Measurements from ENCODE around the gene CD200. TPM values are rescaled to one million over a fixed set of nuclear protein-coding genes. Genes with fewer than 3 reads are reported as not detected.
A peak's percentile ranks its signal among the peaks of the same experiment; 100 is the strongest.

Gene CD200
- total RNA-seq, 1 experiment from 2014 or later = 46.8 TPM

DNA sequence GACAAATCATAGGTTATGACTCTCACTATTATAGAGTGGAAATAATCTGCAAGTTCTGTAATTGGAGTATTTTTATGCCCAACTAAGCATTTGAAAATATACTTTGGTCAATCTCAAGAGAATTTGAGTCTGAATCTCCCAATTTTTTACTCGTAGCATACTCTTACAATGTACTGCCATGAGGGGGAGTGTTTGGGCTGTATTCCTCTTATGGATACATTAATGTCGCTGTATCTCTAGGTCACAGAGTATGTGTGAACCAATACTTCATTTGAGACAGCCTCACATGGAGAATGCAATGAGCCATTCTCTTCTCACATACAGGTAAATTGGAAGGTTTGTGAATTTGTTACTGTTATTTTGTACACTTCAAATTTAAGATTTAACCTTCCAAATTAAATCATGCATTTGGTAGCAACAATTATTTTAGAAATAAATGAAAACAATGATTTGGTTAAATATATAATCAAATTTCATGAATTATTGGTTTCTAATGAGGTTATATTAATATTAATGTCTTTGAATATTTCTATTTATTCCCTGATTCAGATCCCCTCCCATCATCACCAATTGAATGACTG lies 5.5 kb upstream of the CD200 start:
- ChIA-PET CTCF (interaction anchor here (0.7 to 1.3 kb wide), 5 partner anchors 34 to 216 kb away, joined by 3 to 11 read pairs (median 5); partner anchors contain the start of gene SLC9C1), POLR2A (no interaction called here)
- Mint-ChIP-seq H3K9me3 (no peaks in the 10 kb centered on the region), H3K4me1 (peaks cover 30% of the 10 kb centered on the region), H3K4me3 (no peak overlapping the region), H3K27ac (no peak overlapping the region), H3K36me3 (no peaks in the 10 kb centered on the region), H3K27me3 (ENCODE audit: low read depth) (no peaks in the 10 kb centered on the region)
- TF ChIP-seq, protein P1, sequence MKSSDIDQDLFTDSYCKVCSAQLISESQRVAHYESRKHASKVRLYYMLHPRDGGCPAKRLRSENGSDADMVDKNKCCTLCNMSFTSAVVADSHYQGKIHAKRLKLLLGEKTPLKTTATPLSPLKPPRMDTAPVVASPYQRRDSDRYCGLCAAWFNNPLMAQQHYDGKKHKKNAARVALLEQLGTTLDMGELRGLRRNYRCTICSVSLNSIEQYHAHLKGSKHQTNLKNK (CRISPR knock-in tag; IDR thresholded peaks at IDR 0.05) = no peak
- TF ChIP-seq, protein P2, sequence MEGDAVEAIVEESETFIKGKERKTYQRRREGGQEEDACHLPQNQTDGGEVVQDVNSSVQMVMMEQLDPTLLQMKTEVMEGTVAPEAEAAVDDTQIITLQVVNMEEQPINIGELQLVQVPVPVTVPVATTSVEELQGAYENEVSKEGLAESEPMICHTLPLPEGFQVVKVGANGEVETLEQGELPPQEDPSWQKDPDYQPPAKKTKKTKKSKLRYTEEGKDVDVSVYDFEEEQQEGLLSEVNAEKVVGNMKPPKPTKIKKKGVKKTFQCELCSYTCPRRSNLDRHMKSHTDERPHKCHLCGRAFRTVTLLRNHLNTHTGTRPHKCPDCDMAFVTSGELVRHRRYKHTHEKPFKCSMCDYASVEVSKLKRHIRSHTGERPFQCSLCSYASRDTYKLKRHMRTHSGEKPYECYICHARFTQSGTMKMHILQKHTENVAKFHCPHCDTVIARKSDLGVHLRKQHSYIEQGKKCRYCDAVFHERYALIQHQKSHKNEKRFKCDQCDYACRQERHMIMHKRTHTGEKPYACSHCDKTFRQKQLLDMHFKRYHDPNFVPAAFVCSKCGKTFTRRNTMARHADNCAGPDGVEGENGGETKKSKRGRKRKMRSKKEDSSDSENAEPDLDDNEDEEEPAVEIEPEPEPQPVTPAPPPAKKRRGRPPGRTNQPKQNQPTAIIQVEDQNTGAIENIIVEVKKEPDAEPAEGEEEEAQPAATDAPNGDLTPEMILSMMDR (IDR thresholded peaks at IDR 0.05) = peak; percentile 28; the same call in 1 of the 2 replicates
- DNase-seq (ENCODE audit: low spot score) = no peak
- ATAC-seq = peak; percentile 93

DNA sequence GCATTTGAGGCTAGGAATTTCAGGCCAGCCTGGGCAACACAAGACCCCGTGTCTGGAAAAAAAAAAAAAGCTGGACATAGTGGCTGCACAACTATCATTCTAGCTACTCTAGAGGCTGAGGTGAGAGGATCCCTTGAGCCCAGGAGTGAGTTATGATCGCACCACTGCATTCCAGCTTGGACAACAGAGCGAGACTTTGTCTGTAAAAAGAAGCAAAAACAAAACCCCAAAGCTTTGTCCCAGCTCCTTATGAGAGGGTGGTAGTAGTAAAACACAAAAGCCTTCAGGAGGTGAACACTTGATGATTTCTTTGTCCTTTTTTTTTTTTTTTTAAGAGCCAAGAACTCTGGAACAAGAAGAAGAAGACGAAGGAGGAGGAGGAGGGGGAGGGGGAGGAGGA lies 1.1 kb upstream of the CD200 start:
- Mint-ChIP-seq H3K9me3 (no peaks in the 10 kb centered on the region), H3K27me3 (ENCODE audit: low read depth) (no peaks in the 10 kb centered on the region), H3K4me1 (peaks cover 38% of the 10 kb centered on the region), H3K36me3 (peaks cover 9% of the 10 kb centered on the region), H3K27ac (peak overlapping the region; percentile 55), H3K4me3 (peak overlapping the region; percentile 88)
- ChIA-PET POLR2A (interaction anchor here (0.7 to 2.7 kb wide), 3 partner anchors 38 to 84 kb away, joined by 4 to 8 read pairs (median 5); partner anchors contain the start of gene SLC9C1), CTCF (interaction anchor here (0.7 to 2.5 kb wide), 3 partner anchors 10 to 207 kb away, joined by 3 to 5 read pairs (median 4); no protein-coding TSS in a partner anchor)
- TF ChIP-seq NR2C2 (CRISPR knock-in tag; IDR thresholded peaks at IDR 0.05) = no peak
- TF ChIP-seq ZNF138 (CRISPR knock-in tag; conservative IDR thresholded peaks at IDR 0.05) = no peak
- TF ChIP-seq ZNF416 (CRISPR knock-in tag; IDR thresholded peaks at IDR 0.05) = no peak
- TF ChIP-seq, protein P1 (CRISPR knock-in tag; IDR thresholded peaks at IDR 0.05) = no peak
- TF ChIP-seq, protein P2 (IDR thresholded peaks at IDR 0.05) = no peak
- TF ChIP-seq, protein P3, sequence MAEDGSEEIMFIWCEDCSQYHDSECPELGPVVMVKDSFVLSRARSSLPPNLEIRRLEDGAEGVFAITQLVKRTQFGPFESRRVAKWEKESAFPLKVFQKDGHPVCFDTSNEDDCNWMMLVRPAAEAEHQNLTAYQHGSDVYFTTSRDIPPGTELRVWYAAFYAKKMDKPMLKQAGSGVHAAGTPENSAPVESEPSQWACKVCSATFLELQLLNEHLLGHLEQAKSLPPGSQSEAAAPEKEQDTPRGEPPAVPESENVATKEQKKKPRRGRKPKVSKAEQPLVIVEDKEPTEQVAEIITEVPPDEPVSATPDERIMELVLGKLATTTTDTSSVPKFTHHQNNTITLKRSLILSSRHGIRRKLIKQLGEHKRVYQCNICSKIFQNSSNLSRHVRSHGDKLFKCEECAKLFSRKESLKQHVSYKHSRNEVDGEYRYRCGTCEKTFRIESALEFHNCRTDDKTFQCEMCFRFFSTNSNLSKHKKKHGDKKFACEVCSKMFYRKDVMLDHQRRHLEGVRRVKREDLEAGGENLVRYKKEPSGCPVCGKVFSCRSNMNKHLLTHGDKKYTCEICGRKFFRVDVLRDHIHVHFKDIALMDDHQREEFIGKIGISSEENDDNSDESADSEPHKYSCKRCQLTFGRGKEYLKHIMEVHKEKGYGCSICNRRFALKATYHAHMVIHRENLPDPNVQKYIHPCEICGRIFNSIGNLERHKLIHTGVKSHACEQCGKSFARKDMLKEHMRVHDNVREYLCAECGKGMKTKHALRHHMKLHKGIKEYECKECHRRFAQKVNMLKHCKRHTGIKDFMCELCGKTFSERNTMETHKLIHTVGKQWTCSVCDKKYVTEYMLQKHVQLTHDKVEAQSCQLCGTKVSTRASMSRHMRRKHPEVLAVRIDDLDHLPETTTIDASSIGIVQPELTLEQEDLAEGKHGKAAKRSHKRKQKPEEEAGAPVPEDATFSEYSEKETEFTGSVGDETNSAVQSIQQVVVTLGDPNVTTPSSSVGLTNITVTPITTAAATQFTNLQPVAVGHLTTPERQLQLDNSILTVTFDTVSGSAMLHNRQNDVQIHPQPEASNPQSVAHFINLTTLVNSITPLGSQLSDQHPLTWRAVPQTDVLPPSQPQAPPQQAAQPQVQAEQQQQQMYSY (CRISPR knock-in tag; IDR thresholded peaks at IDR 0.05) = no peak
- no peak for TF ChIP-seq CBFB (CRISPR knock-in tag; IDR thresholded peaks at IDR 0.05; ENCODE audit: low read depth)
- TF ChIP-seq, protein P4, sequence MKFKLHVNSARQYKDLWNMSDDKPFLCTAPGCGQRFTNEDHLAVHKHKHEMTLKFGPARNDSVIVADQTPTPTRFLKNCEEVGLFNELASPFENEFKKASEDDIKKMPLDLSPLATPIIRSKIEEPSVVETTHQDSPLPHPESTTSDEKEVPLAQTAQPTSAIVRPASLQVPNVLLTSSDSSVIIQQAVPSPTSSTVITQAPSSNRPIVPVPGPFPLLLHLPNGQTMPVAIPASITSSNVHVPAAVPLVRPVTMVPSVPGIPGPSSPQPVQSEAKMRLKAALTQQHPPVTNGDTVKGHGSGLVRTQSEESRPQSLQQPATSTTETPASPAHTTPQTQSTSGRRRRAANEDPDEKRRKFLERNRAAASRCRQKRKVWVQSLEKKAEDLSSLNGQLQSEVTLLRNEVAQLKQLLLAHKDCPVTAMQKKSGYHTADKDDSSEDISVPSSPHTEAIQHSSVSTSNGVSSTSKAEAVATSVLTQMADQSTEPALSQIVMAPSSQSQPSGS (CRISPR knock-in tag; IDR thresholded peaks at IDR 0.05; ENCODE audit: borderline replicate concordance, low read depth) = no peak
- no peak for TF ChIP-seq TEAD1 (CRISPR knock-in tag; IDR thresholded peaks at IDR 0.05)
- TF ChIP-seq, protein P5, sequence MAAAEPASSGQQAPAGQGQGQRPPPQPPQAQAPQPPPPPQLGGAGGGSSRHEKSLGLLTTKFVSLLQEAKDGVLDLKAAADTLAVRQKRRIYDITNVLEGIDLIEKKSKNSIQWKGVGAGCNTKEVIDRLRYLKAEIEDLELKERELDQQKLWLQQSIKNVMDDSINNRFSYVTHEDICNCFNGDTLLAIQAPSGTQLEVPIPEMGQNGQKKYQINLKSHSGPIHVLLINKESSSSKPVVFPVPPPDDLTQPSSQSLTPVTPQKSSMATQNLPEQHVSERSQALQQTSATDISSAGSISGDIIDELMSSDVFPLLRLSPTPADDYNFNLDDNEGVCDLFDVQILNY (CRISPR knock-in tag; IDR thresholded peaks at IDR 0.05) = no peak
- TF ChIP-seq, protein P6, sequence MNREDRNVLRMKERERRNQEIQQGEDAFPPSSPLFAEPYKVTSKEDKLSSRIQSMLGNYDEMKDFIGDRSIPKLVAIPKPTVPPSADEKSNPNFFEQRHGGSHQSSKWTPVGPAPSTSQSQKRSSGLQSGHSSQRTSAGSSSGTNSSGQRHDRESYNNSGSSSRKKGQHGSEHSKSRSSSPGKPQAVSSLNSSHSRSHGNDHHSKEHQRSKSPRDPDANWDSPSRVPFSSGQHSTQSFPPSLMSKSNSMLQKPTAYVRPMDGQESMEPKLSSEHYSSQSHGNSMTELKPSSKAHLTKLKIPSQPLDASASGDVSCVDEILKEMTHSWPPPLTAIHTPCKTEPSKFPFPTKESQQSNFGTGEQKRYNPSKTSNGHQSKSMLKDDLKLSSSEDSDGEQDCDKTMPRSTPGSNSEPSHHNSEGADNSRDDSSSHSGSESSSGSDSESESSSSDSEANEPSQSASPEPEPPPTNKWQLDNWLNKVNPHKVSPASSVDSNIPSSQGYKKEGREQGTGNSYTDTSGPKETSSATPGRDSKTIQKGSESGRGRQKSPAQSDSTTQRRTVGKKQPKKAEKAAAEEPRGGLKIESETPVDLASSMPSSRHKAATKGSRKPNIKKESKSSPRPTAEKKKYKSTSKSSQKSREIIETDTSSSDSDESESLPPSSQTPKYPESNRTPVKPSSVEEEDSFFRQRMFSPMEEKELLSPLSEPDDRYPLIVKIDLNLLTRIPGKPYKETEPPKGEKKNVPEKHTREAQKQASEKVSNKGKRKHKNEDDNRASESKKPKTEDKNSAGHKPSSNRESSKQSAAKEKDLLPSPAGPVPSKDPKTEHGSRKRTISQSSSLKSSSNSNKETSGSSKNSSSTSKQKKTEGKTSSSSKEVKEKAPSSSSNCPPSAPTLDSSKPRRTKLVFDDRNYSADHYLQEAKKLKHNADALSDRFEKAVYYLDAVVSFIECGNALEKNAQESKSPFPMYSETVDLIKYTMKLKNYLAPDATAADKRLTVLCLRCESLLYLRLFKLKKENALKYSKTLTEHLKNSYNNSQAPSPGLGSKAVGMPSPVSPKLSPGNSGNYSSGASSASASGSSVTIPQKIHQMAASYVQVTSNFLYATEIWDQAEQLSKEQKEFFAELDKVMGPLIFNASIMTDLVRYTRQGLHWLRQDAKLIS (CRISPR knock-in tag; IDR thresholded peaks at IDR 0.05; ENCODE audit: borderline replicate concordance) = no peak
- no peak for TF ChIP-seq NFE2L1 (CRISPR knock-in tag; IDR thresholded peaks at IDR 0.05)
- no peak for TF ChIP-seq ZBTB21 (CRISPR knock-in tag; IDR thresholded peaks at IDR 0.05; ENCODE audit: borderline replicate concordance)
- TF ChIP-seq GABPB1 (CRISPR knock-in tag; IDR thresholded peaks at IDR 0.05) = no peak
- TF ChIP-seq ZNF671 (CRISPR knock-in tag; IDR thresholded peaks at IDR 0.05) = no peak
- TF ChIP-seq ZNF121 (CRISPR knock-in tag; IDR thresholded peaks at IDR 0.05) = no peak
- TF ChIP-seq, protein P7, sequence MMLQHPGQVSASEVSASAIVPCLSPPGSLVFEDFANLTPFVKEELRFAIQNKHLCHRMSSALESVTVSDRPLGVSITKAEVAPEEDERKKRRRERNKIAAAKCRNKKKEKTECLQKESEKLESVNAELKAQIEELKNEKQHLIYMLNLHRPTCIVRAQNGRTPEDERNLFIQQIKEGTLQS (CRISPR knock-in tag; conservative IDR thresholded peaks at IDR 0.05) = no peak
- ATAC-seq = no peak
- DNase-seq (ENCODE audit: low spot score) = no peak

Measured in WTC11 (cell line).